Ramos (cell line): ENCODE measurements around the gene SIM1.

ENCODE experiments used
- in situ Hi-C: fragments of 300-500 bp; cut with MboI; formaldehyde crosslinking; loops from one replicate; pipeline ENCODE4 v1.14.3; 2022; ENCODE audit warnings: low sequenced_read_pairs; ENCODE audit not compliant: unreplicated experiment

SIM1 gene

GRCh38 chr6:100475554-100476320 lies 11.0 kb upstream of the SIM1 start:
- in situ Hi-C loops: loop anchor here (25.0 kb wide), 1 partner anchor 613 kb away; no protein-coding TSS in a partner anchor

DNA sequence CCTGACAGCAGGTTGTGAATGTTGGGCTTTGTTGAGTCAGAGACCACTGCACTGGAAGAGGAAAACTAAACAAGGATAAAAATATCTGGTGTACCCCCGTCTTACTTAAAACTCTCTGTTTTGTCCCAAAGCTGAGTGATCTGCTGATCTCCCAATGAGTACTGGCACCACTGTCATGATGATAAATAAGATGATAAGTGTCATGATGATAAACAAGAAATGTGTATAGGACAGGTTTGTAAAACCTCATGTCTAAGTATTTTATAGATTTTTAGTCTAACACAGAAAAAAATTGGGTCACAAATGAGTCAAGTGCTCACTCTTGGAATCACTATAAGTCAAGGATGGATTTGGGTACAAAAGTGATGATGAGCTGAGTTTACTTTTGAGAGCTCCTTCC lies 8.5 kb upstream of the SIM1 start:
- in situ Hi-C loops: no loop called here

- in situ Hi-C loops: no loop called here
These were observed 8.0 kb upstream of the SIM1 start for GRCh38 chr6:100472674-100473073.

GRCh38 chr6:100470422-100471120 lies 5.8 kb upstream of the SIM1 start:
- in situ Hi-C loops: no loop called here

DNA sequence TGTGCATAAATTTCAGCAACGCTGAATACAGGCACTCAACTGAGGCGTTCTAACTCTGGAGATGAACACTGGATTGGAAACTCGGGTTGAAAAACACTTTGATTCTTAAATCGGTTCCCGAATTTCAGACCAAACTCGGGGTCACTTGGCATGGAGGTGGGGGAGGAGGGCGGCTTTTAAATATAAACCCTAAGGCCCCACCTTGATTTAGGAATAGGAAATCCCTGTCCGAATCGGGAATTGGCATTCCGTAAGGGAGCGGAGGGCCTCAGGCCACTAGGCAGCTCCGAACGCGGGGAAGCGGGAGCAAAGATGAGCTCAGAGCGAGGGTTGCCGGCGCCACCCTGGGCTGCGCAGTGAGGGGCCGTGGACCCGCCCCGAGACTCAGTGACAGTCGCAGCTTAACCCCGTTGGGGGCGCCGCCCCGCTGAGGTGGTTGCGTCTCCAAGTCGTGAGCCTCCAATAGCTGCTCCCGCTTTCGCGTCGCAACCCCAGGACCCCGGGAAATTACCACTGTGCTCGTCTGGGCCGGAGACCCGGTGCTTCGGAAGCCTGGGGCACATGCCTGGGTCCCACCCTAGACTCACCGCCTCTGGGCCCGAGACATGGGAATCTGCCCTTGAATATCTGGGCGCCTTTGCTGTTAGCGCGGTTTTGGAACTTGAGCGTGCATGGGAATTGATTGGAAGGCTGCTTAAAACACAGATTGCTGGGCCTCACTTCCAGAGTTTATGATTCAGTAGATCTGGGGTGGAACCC lies 4.6 kb upstream of the SIM1 start:
- in situ Hi-C loops: no loop called here

GRCh38 chr6:100468016-100468622 lies 3.4 kb upstream of the SIM1 start:
- in situ Hi-C loops: no loop called here

GRCh38 chr6:100467129-100468015 lies 2.7 kb upstream of the SIM1 start:
- in situ Hi-C loops: no loop called here

DNA sequence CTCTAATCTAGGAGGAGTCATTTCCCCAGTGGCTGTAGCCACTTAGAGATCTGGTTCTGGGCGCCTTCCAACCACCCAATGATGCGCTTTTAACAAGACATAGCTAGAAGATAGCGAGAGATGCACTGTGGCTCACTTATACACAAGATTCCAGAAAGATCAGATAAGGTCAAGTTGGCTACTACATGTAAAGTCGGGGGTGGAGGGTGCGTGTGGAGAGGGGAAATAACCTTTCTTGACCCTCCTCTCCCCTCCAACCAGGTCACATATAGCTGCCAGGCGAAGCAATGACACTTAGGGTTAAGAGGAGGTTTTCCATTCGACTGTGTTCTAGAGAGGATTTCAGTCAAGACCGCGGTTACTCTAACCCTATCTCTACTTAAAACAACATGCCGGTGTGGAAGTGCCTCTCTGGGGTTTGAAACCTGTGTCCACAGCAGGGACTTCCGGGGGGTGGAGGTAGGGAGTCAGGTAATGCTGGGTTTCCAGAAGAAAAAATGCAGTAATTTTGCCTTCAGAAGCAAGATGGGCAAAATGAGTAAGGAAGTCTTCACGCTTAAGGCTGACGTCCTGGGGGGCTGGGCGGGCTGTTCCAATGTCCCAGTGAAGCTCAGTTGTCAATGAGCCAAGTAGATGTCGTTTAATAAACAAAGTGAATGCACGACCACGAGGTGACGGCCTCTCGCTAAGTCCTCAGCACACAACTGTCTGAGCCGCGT lies 1.8 kb upstream of the SIM1 start:
- in situ Hi-C loops: no loop called here

GRCh38 chr6:100465701-100466409 lies 1.1 kb upstream of the SIM1 start:
- in situ Hi-C loops: no loop called here

DNA sequence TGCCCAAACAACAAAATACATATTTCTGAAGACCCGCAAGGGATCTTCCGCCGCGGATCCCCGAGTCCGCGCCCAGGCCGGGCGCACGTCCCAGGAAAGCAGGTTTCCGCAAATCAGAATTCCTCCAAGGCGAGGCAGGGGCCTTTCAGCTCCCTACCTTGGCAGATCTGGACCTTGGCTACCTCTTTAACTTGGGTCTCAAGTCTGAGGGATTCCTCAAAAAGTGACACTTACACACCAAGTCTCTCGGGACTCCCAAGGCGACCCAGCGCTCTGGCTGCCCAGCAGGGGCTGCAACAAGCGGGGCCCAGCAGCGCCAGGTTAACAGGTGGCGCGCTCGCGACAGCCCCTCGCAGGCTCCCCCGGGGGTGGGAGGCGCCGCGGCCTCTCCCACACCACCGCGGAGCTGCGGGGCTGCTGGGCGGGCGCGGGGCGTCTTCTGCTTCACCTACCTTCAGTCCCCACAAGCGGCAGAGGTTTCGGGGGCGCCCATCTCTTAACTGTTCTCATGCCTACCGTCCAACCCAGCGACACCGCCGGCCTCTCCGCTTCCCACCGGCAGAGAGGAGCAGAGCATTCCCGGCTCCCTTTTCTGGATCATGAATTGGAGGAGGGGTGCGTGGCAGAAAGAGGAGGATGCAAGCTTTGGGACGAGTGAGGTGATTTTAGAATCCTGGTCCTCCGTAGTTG lies 414 bp downstream of the SIM1 start:
- in situ Hi-C loops: no loop called here

GRCh38 chr6:100463630-100464161 lies 1.0 kb downstream of the SIM1 start:
- in situ Hi-C loops: no loop called here

GRCh38 chr6:100462706-100463629 lies 1.8 kb downstream of the SIM1 start:
- in situ Hi-C loops: no loop called here

DNA sequence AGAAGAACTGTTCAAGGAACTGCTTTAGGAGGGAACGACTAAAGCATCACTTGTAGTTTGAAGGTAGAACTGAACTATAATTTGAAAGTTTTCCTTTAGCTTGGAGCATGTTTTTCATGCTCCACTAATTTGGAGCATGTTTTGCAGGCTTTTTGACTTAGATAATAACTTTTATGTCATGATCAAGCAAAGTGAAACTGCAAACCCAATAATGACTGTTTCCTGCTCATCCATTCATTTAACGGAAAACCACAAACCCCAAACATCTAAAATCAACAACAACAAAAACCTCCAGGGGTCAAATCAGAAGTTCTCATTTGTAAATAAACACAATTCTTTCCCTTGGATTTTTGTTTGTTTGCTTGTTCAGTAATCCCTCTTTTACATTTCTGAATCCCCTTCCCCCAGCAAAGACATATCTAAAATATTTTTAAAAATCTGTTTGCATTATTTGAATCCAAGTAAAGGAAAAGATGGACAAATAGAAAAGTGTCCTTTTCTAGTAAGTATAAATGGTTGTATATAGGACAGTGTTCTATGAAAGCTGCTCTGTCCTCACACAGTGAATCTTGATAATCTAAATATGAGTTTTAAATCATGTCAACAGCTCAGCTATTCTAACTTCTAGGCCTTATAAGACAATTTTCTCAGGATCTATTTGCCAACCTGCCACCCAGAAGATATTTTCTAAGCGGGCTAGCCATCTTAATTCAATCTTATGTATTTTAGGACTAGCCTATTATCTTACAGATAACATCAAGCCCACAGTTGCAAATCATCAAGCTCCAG lies 2.6 kb downstream of the SIM1 start:
- in situ Hi-C loops: no loop called here

- in situ Hi-C loops: no loop called here
These were observed 3.3 kb downstream of the SIM1 start for GRCh38 chr6:100461278-100461916.

DNA sequence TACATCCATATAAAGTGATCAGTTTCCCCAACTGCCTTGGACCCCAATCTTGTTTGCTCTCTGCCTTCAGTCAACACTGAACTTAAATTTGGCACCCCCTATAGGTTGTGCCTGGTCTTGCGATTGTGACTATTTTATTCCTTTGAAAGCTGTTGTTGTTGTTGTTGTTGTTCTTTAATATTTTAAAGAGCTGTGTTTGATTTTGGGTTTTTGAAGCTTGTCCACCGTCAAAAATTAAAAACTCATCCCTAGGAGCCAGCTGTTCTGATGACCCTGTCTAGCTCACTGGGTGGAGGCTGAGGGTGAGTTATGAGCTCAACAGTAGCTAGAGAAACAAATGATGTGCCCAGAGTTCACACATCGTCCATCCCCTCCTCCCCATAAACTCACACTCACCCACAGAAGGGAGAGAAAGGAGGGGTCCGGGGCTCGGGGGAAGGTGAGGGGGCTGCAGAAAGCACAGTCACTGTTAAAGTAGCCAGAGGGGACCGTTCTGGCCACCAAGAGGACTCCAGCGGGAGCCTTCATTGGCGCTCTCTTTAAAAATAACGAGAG lies 4.0 kb downstream of the SIM1 start:
- in situ Hi-C loops: no loop called here
